ENCODE data around the gene PTPRB. TPM values are rescaled to one million over a fixed set of nuclear protein-coding genes. Genes with fewer than 3 reads are reported as not detected.

The PTPRB gene
- total and polyA plus RNA-seq, 12 donors, result 13.6 to 49.0 (median 36.8) TPM

DNA sequence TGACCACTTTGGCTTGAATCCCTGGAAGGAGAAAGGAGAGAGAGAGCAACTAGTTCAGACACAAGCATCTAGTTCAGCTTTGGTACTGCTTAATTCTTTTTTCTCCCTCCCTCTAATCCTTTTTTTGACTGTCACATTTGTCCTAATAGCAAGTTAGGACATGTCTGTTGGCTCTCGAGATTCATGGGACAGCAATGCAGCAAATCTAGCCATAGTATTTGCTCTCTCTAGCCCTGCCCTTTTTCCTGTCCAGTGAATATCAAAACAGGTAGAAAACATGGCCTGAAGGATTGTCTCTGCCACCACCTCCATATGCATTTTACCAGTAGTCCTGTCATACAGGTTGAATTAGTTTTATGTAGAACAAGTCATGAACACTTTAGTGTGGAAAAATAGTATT lies 116.4 kb downstream of the PTPRB start:
- Histone ChIP-seq H3K9me3 (peaks cover 0 to 27% (median 4%) of the 10 kb centered on the region in 11 donors), H3K36me3 (peaks cover 0 to 75% (median 11%) of the 10 kb centered on the region in 9 donors), H3K27ac (no peak overlapping the region), H3K4me1 (no peaks in the 10 kb centered on the region), H3K27me3 (no peaks in the 10 kb centered on the region), H3K4me3 (no peak overlapping the region)
- TF ChIP-seq, protein P1, sequence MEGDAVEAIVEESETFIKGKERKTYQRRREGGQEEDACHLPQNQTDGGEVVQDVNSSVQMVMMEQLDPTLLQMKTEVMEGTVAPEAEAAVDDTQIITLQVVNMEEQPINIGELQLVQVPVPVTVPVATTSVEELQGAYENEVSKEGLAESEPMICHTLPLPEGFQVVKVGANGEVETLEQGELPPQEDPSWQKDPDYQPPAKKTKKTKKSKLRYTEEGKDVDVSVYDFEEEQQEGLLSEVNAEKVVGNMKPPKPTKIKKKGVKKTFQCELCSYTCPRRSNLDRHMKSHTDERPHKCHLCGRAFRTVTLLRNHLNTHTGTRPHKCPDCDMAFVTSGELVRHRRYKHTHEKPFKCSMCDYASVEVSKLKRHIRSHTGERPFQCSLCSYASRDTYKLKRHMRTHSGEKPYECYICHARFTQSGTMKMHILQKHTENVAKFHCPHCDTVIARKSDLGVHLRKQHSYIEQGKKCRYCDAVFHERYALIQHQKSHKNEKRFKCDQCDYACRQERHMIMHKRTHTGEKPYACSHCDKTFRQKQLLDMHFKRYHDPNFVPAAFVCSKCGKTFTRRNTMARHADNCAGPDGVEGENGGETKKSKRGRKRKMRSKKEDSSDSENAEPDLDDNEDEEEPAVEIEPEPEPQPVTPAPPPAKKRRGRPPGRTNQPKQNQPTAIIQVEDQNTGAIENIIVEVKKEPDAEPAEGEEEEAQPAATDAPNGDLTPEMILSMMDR (IDR thresholded peaks at IDR 0.05), result no peak
- WGBS, 2 donors, result 84 to 86% methylated on average over 1 of the region's 1 CpG
- ATAC-seq (no peak), DNase-seq (no peak)
- intact Hi-C loops (cut with DNase I), result no loop called here

DNA sequence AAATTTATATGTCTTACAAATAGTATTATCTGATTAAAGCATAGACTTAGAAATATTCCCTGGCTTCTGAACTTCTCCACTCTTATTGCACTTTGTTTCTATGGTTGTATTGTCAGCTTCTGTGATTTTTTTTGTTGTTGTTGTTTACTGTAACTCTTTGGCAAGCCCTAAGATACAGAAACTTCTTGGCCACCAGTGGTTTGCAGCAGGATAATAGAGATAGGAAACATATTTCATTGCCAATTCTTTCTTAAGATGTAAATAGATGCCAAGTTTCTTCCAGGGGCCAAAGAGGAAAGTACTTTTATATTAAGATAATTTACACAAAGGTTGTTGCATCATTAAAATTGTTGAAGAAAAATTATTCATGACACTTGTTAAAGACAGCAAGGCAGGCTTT lies 123.8 kb downstream of the PTPRB start:
- intact Hi-C loops (cut with DNase I), result no loop called here
- DNase-seq (no peak), ATAC-seq (no peak)
- no peak overlapping the region for H3K4me3 ChIP-seq
- TF ChIP-seq, protein P1 (IDR thresholded peaks at IDR 0.05), result no peak
- H3K9me3 ChIP-seq, result peaks cover 0 to 11% (median 0%) of the 10 kb centered on the region in 11 donors
- H3K36me3 ChIP-seq, result peaks cover 0 to under 1% (median 0%) of the 10 kb centered on the region in 9 donors
- no peak overlapping the region for H3K27ac ChIP-seq
- H3K27me3 ChIP-seq, result no peaks in the 10 kb centered on the region
- peaks cover 0 to 8% (median 0%) of the 10 kb centered on the region in 9 donors for H3K4me1 ChIP-seq

DNA sequence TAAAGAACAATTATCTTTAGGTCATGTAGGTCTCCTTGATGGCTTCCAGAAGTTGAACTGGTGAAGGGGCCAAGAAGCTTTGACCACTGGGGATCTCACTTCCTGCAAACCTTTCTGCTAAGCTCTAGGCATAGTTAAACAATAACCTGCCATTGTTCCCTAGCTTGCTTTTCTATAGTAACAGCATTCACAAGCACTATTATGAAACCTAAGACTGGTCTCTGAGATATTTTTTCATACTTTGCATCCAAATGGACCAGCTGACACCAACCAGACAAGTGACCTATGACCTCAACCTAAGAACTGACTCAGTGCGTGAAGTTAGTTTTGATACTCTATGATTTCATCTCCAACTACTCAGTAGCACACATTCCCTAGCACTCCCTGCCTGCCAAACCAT lies 129.1 kb downstream of the PTPRB start:
- TF ChIP-seq, protein P1 (IDR thresholded peaks at IDR 0.05), result no peak
- 96 to 100% methylated on average over 1 of the region's 1 CpG for WGBS, 2 donors
- intact Hi-C loops (cut with DNase I), result loop anchor here in 1 of 10 donors (5.0 kb wide), 1 partner anchor 271 kb away; no protein-coding TSS in a partner anchor

DNA sequence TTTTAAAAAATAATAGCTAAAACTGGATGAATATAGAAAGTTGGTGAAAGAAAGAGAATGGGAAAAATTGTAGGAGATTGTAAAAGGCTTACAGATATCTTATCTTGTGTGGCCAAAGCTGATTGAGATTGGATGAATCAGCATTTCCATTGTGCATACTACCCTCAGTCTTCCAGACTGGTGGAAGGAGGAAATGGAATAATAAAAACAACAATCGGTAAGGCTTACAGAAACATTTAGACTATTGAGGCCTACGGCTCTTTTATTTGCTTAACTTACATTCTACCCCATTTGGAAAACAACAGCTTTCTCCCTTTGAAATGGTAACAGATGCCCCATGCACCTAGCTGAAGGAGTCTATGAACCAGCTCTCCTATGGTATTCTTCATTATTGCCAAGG lies 129.8 kb downstream of the PTPRB start:
- TF ChIP-seq, protein P1 (IDR thresholded peaks at IDR 0.05), result no peak
- DNase-seq, result no peak
- Histone ChIP-seq H3K9me3 (peaks cover 0 to 14% (median 0%) of the 10 kb centered on the region in 11 donors), H3K4me1 (no peaks in the 10 kb centered on the region), H3K36me3 (no peaks in the 10 kb centered on the region), H3K4me3 (no peak overlapping the region), H3K27ac (no peak overlapping the region), H3K27me3 (no peaks in the 10 kb centered on the region)
- no peak for ATAC-seq
- intact Hi-C loops (cut with DNase I), result loop anchor here in 1 of 10 donors (5.0 kb wide), 1 partner anchor 270 kb away; no protein-coding TSS in a partner anchor
- WGBS, 2 donors, result 46 to 51% methylated on average over 2 of the region's 2 CpGs

More for the DNA sequence above, 129.1 kb downstream of the PTPRB start:
- H3K9me3 ChIP-seq, result peaks cover 0 to 14% (median 0%) of the 10 kb centered on the region in 11 donors
- H3K27me3 ChIP-seq, result no peaks in the 10 kb centered on the region
- H3K4me1 ChIP-seq, result peaks cover 0 to 1% (median 0%) of the 10 kb centered on the region in 9 donors
- DNase-seq (no peak), ATAC-seq (no peak)
- no peak overlapping the region for H3K4me3 ChIP-seq
- H3K27ac ChIP-seq, result no peak overlapping the region
- H3K36me3 ChIP-seq, result no peaks in the 10 kb centered on the region
